DLD1 (cell line): ENCODE data around the gene SPINT3.

Experiments used
- in situ Hi-C: cut with HindIII; loops from 2 replicates; pipeline ENCODE4 v1.10.0; 2017; ENCODE audit warnings: low sequenced_read_pairs

The SPINT3 gene, protein sequence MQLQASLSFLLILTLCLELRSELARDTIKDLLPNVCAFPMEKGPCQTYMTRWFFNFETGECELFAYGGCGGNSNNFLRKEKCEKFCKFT

DNA sequence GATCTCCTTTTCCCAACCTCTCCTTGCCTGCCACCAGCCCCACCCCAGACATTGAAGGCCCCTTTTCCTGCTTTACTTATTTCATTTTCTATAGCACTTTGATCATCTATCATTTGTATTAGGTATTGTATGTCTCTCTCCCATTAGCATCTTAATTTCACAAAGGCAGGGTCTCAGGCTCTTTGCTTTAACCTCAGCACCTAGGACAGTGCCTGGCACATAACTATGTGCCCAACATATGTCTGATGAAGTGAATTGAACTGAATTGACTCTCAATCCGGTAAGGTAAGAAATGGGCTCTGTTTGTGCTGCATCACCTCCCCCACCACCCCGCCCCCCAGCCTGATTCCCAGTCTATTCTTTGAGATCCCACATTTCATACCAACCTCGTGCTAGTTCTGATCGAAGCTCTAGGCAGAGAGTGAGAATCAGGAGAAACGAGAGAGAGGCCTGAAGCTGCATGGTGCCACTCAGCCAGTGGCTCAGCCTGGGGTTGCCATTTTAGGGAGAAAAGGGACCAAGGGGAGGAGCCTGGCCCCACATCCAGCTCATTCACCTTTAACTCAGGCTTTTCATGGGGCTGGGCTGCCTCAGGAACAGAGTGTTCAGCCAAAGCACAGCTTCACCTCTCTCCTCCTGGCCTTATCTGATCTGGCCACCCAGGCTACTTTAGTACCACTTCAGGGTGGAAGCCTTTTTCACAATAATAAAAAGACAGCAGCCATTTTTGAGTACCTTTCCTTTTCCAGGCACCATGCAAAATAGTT, at the start of gene SPINT3:
Gene SPINT3, minus strand, starts transcription at position 476 of the 767 bp plus-strand sequence. Its CDS starts 14 bp downstream, at position 462.
- in situ Hi-C loops: no loop called here

DNA sequence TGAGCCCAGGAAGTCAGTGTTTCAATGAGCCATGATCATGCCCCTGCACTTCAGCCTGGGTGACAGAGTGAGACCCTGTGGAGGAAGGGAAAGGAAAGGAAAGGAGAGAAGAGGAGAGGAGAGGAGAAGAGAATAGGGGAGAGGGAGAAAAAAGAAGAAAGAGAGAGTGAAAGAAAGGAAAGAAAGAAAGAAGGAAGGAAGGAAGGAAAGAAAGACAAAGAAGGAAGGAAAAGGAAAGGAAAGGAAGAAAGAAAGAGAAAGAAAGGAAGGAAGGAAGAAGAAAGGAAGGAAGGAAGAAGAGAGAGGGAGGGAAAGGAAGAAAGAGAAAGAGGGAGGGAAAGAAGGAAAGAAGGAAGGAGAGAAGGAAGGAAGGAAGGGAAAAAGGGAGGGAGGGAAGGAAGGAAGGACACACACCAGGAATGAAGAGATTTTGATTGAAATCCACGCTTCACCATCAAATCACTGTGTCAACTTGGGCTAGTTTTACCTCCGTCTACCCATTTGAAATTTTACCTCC, 49.4 kb upstream of the SPINT3 start:
- in situ Hi-C loops: no loop called here

DNA sequence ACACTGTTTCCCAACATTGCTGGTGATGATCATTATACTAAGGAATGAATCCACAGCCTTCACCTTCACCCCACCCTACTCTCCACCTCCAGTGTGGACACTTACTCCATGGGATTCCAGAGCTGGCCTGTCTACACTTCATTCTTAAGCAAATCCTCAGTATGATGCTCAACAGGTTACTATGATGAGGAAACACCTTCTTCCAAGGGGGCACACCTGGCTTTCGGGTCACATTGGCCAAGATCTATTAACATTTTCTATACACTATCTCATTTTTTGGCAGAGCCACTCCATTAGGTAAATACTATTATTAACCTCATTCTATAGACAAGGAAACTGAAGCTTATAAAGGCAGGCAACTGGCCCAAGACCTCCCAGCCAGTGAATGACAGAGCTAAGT, 39.8 kb upstream of the SPINT3 start:
- in situ Hi-C loops: no loop called here

DNA sequence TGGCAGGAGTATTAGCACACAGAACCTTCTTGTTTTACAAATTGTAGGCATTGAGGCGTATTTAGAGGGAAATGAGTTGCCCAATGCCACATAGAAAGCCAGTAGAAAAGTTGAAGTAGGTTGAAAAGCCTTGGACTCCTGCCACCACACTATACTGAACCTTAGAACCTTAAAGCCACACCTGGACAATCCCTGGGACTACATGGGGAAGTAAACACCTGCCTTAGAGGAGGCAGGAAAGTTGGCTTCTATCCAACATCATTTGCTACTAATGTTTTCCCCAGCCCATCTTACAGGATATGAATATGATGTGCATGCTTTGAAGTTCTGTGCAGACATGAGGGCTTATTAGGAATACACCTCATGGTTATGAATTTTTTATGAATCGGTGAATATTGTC, 37.0 kb upstream of the SPINT3 start:
- in situ Hi-C loops: no loop called here

DNA sequence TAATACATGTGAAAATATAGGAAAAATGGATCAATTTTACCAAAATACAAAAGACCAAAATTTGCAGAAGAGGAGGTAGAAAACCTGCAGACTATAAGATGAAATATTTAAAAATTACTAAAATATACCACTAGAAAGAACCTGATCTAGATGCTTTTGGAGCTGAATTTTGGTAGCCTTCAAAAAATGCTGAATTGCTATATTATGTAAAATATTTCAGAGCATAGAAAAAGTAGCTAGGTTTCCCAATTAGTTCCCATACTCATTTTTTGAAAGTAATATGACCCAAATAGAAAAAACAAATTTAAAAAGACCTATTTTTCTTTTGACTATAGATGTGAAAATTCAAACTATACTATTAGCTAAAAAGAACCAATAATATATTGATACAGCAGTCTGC, 35.3 kb upstream of the SPINT3 start:
- in situ Hi-C loops: no loop called here

DNA sequence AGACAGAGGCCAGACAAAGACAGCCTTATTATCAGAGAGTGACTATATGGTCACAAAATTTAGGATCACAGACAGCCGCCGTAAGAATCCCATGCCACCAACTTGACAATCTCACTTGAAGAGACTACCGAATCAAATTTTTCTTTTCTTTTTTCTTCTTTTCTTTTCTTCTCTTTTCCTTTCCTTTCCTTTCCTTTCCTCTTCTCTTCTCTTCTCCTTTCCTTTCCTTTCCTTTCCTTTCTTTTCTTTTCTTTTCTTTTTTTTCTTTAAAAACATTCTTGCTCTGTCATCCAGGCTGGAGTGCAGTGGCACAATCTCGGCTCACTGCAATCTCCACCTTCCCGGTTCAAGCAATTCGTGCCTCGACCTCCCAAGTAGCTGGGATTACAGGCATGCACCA, 33.0 kb upstream of the SPINT3 start:
- in situ Hi-C loops: no loop called here

DNA sequence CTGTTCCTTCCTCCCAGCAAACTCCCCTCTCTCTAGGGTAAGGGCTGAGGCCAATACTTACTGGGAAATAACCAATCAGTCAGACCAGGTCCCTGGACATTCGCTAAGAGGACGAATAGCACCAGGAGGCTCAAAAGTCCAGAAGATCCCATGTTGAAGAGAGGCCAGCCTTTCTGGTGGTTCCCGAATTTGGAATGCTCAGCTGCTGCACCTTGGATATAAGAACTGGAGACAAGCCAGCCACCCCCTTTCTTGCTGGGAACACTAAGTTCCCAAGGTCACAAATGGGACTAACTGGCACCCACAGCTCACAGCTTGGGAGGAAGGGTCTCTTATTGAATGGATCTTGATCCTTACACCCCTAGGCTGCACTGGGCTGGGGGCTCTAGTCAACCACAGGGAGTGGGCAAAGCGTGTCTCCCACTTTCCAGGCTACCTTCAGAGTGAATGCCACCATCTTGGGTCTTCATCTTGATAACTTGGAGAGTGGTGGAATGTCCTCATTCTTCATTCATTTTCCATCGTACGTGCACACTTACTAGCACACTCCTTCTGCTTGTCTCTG, 31.9 kb upstream of the SPINT3 start, which contains the start of gene EPPIN:
Gene EPPIN, minus strand, starts transcription at position 196 of the 565 bp plus-strand sequence. Its CDS starts 44 bp downstream, at position 152.
- in situ Hi-C loops: no loop called here

DNA sequence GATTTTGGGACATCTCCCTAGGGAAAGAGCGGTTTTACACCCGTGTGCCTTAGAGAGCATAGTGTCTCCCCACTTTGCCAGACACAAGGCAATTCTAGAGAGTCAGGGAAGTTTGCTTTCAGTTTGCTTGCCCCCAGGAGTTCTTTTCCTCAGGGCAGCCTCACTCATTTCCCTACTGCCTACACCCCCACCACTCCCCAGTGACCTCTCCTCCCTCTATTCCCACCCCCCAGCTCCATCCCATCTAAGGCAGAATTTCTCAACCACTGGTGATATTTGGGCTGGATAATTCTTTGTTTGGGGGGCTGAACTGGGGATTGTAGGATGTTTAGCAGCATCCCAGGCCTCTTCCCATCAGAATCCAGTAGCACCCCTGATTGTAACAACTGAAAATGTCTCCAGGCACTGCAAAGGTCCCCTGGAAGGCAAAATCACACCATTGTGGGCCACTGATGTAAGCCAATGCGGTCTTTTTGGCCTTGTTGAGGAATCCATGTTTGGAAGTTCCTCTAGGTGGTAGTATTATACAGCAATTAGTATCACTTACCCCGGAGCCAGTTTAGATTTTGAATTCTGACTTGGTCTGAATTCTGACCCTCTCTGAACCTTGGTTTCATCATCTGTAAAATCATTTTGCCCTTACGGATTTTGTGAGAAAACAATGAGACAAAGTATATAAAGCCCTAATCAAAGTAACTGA, 30.5 kb upstream of the SPINT3 start:
- in situ Hi-C loops: no loop called here

DNA sequence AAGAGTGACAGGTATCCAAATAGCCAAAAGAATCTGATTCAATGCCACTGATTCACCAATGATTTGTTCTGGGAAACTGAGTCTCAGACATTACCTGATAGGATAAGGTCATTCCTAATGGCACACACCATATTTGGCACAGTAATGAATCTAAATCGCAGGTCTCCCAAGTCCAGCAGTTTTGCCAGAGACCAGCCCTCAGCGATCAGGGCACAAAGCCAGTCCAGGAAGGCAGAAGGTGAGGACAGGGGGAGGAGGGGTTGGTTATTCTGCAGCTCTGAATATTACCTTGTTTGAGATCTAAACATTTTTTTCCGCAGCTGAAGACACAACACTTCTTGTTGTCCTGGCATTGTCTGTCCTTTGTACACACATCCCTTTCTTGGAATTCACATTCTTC, 29.9 kb upstream of the SPINT3 start:
- in situ Hi-C loops: no loop called here

DNA sequence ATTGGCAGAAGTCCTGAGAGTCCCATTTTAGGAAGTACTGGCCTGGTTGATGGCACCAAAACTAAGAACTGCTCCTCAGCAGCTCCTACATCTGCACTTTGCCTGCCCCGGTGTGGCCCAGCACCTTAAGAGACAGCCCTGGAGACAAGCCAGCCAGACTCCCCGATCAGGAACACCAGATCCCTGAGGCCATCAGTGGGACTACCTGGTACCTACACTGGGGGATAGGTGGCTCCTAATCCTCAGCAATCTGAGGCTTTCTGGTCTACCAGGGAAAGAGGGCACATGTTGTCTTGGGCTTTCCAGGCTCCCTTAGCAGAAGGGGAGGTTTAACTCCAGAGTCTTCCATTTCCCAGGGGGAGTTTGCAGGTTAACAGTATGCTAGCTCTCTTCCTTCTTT, 24.0 kb upstream of the SPINT3 start, which contains the start of gene WFDC6:
Gene WFDC6, minus strand, starts transcription at position 101 of the 400 bp plus-strand sequence. Its CDS starts 75 bp downstream, at position 26.
- in situ Hi-C loops: no loop called here

DNA sequence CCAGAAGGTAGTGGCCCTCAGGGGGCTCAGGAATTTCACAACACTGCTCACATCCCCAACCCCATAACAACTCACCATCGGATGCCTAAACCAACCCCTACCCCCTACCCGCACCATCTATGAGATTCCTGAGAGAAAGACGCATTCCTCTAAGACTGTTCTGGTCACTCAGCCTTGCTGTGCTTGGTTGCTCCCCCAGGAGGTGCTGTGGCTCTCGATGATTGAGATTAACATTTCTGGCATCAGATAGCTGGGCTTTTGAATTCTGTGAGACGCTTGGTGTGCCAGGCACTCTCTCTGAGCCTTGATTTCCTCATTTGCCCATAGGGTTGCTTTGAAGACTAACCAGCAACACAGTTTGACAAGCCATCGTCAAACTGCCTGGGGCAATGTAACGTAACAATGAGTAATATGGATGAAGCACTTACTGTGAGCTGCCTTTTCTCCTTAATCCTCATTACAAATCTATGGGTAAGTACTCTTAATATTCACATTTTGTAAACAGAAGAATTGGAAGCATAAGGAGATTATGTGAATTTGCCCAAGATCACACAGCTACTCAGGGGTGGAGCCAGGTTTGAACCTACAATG, 22.9 kb upstream of the SPINT3 start:
- in situ Hi-C loops: no loop called here

DNA sequence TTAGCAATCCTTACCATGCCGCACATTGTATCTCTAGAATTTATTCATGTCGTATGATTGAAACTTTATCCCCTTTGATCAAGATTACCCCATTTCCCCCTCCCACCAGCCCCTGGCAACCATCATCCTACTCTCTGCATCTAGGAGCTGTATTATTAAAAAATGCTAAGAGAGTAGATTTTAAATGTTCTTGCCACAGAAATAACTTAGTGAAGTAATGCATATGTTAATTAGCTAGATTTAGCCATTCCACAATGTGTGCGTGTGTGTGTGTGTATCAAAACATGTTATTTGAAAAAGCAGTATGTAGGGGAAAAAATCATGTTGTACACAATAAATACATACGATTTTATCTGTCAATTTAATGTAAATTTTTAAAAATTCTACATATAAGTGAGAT, 11.9 kb upstream of the SPINT3 start:
- in situ Hi-C loops: no loop called here

DNA sequence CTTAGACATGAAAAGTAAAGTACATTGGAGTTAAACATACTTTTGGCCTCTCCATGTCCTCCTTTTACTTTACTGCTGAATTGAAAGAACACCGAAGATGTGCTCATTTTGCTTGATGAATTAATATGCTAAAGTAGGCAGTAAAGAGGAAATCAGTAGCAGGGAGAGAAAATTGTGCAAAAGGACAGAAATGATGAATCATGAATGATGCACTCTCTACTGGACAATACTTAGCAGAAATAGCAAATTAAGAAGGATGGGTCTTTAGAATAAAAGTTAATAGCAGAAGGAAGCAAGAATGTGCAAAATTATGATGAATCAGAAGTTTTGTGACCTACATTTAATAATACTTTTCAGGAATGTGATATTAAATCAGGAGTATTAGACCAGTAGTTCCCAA, 8.4 kb upstream of the SPINT3 start:
- in situ Hi-C loops: no loop called here

DNA sequence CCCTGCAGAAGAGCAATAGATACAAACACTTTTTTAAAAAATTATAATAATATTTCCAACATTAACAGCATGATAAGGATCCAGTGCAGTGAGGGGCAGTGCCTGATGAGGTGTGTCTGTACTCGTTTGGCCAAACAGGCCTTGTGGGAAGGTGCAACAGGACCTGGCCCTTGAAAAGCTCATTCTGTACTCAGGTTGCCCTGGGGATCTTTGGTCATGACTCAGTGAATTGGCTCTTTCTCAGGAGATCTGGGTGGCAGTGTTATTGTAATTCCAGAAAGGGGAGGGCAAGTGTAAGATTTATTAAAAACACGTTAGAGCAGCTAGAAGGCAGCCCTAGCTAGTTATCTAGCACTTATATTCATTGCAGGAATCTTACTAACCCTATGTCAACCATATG, 2.9 kb upstream of the SPINT3 start:
- in situ Hi-C loops: no loop called here

DNA sequence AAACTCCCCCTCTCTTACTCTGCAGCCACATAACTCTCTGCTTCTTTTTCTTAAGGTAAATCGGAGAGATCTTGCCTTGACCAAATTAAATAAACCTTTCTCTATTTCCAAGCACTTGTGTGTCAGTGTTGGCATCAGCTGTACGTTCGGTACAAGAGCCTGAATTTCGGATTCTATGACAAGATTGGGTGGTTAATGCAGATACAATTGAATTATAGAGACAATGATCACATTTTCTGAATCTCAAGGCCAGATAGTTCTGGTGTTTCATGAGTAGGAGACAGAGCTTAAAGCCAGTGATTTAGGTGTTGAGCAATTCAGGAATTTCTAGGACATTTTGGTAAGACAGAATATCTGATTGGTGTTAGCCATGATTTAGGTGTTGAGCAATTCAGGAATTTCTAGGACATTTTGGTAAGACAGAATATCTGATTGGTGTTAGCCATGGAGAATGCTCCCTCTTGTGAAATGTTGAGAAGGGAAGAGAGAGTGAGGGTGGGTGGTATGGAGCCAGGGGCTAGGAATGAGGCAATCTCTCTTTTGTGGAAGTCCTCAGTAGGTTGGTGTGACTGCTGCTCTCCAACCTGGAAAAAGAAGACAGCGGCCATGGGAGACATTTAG, 5.1 kb downstream of the SPINT3 start:
- in situ Hi-C loops: no loop called here

DNA sequence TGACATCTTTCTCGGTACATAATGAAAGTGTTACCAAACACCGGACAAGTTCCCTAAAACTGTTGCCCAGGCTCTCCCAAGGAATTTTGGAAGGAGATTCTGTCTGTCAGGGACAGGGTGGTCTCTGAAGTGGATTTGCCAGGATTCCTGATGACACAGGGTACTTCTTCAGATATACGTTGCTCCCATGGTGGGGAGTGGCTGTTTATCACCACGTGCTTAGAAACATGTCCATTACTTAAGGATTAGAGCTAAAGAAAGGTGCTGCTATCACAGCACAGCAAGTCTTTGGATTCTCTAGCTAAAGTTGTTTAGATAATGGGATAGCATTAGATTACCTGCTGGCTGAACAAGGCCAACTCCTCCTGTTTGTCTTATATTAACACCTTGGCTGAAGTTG, 6.3 kb downstream of the SPINT3 start:
- in situ Hi-C loops: no loop called here

DNA sequence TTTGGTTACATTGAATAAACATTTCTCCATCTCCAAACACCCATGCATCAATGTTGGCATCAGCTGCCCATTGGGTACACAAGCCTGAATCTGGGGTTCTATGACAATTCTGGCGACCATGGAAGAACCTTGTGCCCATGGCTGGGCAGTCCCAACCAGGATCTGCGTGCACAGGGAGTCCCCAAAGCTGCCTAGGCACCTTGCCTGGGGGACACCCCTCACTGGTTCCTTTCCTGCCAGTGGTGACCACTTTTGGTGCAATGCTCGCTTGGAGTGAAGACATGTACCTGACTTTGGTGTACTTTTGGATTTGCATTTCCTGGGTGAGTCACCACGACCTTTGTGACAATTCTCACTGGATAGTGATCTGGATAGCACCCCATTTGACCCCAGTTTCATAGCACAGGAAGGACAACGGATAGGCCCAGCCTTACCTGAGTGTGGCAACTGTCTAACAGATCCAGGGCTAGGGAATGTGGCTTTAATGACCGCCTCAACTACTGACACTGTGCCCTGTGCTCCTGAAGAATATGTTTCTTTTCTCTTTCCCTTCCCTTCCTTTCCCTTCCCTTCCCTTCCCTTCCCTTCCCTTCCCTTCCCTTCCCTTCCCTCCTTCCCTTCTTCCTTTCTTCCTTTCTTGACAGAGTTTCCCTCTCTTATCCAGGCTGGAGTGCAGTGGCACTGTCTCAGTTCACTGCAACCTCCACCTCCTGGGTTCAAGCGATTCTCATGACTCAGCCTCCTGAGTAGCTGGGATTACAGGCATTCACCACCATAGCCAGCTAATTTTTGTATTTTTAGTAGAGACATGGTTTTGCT, 7.1 kb downstream of the SPINT3 start:
- in situ Hi-C loops: no loop called here

DNA sequence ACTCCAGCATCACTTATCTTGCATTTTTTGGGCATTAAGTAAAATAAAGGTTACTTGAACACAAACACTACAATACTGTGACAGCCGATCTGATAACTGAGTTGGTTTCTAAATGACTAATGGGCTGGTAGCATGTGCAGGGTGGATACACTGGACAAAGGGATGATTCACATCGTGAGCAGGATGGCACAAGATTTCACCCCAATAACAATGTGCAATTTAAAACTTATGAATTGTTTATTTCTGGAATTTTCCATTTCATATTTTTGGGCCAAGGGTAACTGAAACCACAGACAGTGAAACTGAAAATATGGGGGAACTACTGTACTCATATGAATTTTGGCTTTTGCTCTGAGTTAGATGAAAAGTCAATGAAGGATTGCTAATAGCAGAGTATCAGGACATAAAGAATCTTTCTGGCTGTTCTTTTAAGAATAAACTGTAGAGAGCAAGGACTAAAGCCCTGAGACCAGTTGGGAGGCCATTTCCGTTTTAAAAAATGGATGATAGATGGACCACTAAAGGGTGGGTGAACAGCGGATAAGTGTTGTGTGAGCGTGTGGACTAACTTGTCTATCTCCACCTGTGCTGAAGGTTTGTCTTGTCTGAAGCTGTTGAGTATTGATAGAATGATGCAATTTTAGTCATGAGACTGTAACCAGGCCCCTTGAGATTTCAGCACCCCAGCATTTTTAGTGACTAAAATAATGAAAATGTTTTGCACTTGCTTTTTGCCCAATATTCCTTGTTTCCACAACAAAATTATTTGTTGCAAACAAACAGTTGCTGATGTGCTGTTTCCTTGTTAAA, 8.2 kb downstream of the SPINT3 start:
- in situ Hi-C loops: no loop called here

DNA sequence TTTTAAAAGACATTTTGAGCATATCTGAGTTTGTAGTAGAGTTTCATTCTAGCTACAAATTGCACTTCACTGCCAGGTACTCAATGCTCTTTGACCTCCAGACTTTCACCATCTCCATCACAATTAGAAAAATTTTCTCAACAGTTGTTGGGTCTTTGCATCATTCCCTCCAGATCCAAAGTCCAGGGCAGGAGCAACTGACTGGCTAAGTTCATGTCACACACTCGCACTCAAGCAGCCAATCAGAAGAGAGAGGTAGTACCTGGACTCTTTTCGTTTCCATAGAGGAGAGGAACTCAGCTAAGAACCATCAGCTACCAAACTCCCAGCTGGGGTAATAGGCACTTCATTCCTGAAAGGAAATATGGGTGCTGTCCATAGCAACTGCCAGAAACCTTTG, 9.0 kb downstream of the SPINT3 start:
- in situ Hi-C loops: no loop called here
